CD4-positive, alpha-beta memory T cell (primary cell): ENCODE measurements around the gene EPGN. TPM values are rescaled to one million over a fixed set of nuclear protein-coding genes. Genes with fewer than 3 reads are reported as not detected.

ENCODE experiments used
- CTCF ChIA-PET: fragments of 350-600 bp; sonication (Branson Sonifier 250); formaldehyde crosslinking; loops from one replicate; lab custom pipeline; 2021; ENCODE audit warnings: inconsistent platforms; ENCODE audit not compliant: partially characterized antibody; lab: Charles Lee
- POLR2A ChIA-PET: fragments of 350-600 bp; sonication (Branson Sonifier 250); formaldehyde crosslinking; loops from one replicate; lab custom pipeline; 2021; ENCODE audit not compliant: partially characterized antibody; lab: Charles Lee
- DNase-seq, 5 donors: peaks; one replicate each; pipeline versions ENCODE4 v3.0.0 to v3.0.0-alpha.2; 2020 to 2022; ENCODE audit warnings: mixed read lengths in 1 of 5
- H3K27ac ChIP-seq: one replicate; pipeline ENCODE4 v1.7.0; 2013; ENCODE audit warnings: low read depth, low read length
- H3K27me3 ChIP-seq: 2 replicates; pipeline ENCODE4 v1.7.0; 2013; ENCODE audit warnings: mild to moderate bottlenecking, low read length, moderate library complexity; ENCODE audit not compliant: insufficient read depth
- H3K36me3 ChIP-seq: 2 replicates; pipeline ENCODE4 v1.7.0; 2013; ENCODE audit warnings: mild to moderate bottlenecking, low read length, moderate library complexity; ENCODE audit not compliant: insufficient read depth
- H3K4me1 ChIP-seq: 2 replicates; pipeline ENCODE4 v1.7.0; 2013; ENCODE audit warnings: mild to moderate bottlenecking, low read length, moderate library complexity; ENCODE audit not compliant: insufficient read depth
- H3K4me3 ChIP-seq, 2 donors: one replicate each; pipeline ENCODE4 v1.7.0; 2013; ENCODE audit warnings: low read length in 2 of 2, mild to moderate bottlenecking in 1 of 2
- H3K9me3 ChIP-seq, 2 donors: one replicate each; pipeline ENCODE4 v1.7.0; 2013; ENCODE audit warnings: low read length in 2 of 2, control low read depth in 1 of 2; ENCODE audit not compliant: control insufficient read depth in 1 of 2
- H3K27ac Mint-ChIP-seq, 7 donors: one replicate each; pipeline ENCODE4 v1.8.0; 2020 to 2021; ENCODE audit warnings: mixed read lengths in 7 of 7, mild to moderate bottlenecking in 6 of 7, inconsistent platforms in 3 of 7, moderate library complexity in 3 of 7
- H3K27me3 Mint-ChIP-seq, 2 donors: one replicate each; pipeline ENCODE4 v1.8.0; 2020 to 2021; ENCODE audit warnings: mixed read lengths in 2 of 2
- H3K36me3 Mint-ChIP-seq, 2 donors: one replicate each; pipeline ENCODE4 v1.8.0; 2020 to 2021; ENCODE audit warnings: mixed read lengths in 2 of 2, inconsistent platforms in 1 of 2, mild to moderate bottlenecking in 1 of 2
- H3K4me1 Mint-ChIP-seq, 4 donors: one replicate each; pipeline ENCODE4 v1.8.0; 2020 to 2021; ENCODE audit warnings: mixed read lengths in 4 of 4, mild to moderate bottlenecking in 1 of 4
- H3K4me3 Mint-ChIP-seq, 8 donors: one replicate each; pipeline ENCODE4 v1.8.0; 2020 to 2021; ENCODE audit warnings: mixed read lengths in 8 of 8, mild to moderate bottlenecking in 7 of 8, moderate library complexity in 6 of 8, inconsistent platforms in 3 of 8
- H3K9me3 Mint-ChIP-seq, 8 donors: one replicate each; pipeline ENCODE4 v1.8.0; 2020 to 2021; ENCODE audit warnings: mixed read lengths in 8 of 8, mild to moderate bottlenecking in 5 of 8, inconsistent platforms in 3 of 8, moderate library complexity in 1 of 8
- intact Hi-C: fragments of 100-400 bp; cut with micrococcal nuclease; formaldehyde crosslinking; loops from one replicate; pipeline ENCODE4 v1.15.1; 2023
- polyA plus RNA-seq, 2 donors: library from polyadenylated mRNA; unstranded; fragments of 300-500 nt; fragmentation: Illumina TruSeq; gene quantifications; one replicate each; pipeline ENCODE4 v1.2.3, GENCODE V29; 2021
- total RNA-seq, 2 experiments: library from RNA; stranded (reverse); gene quantifications; one replicate each; pipeline ENCODE4 v1.2.3, GENCODE V29; 2021

EPGN gene
- total and polyA plus RNA-seq, 4 experiments from 2014 or later: 0.96 TPM; not detected in 3

DNA sequence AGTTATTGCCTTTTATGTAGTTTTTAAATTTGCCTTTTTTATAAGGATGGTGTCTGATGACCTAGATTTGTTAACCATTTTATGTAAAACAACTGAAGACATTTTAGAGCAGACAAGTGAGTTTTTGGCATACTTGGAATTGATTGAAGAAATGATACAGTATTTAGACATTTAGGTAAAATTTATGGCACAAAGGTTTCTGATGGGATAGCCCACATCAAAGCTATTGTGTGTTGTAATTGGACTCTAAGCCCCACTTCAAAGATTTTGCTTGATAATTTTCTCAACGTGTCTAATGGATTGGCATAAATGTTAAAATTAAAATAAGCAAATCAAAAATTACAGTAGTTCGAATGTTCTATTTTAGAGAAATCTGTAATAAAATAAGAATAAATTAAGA, 17.6 kb downstream of the EPGN start:
- Histone ChIP-seq H3K27ac (no peak overlapping the region), H3K9me3 (no peaks in the 10 kb centered on the region), H3K4me3 (no peak overlapping the region), H3K36me3 (no peaks in the 10 kb centered on the region), H3K27me3 (no peaks in the 10 kb centered on the region), H3K4me1 (no peaks in the 10 kb centered on the region)
- no peaks in the 10 kb centered on the region for H3K36me3 Mint-ChIP-seq
- POLR2A ChIA-PET: no interaction called here
- peaks cover 0 to 2% (median 0%) of the 10 kb centered on the region in 8 donors for H3K9me3 Mint-ChIP-seq
- H3K27me3 Mint-ChIP-seq: peaks cover 11 to 28% of the 10 kb centered on the region in 2 donors
- CTCF ChIA-PET: no interaction called here
- intact Hi-C loops: no loop called here
- DNase-seq: no peak
- no peak overlapping the region for H3K4me3 Mint-ChIP-seq
- no peaks in the 10 kb centered on the region for H3K4me1 Mint-ChIP-seq
- no peak overlapping the region for H3K27ac Mint-ChIP-seq

DNA sequence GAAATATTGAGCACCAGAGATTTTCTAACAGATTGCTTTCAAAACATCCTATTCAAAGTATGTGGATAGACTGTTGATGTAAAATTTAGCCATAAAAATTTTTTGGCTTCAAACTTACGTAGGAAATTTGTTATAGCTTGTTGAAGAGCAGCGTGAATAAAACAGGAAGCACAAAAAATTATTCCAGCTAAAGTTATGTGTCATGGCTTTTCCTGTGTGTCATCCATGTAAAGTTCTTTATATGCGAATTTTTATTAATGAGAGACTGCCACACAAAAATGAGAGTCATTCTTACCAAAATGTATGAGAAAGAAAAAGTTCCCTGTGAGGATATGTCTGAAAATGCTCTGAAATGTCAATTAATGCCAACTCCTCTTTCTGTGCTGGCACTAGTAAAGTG, 19.5 kb downstream of the EPGN start:
- H3K27me3 Mint-ChIP-seq: peaks cover 9 to 20% of the 10 kb centered on the region in 2 donors
- intact Hi-C loops: no loop called here
- no peak for DNase-seq
- H3K9me3 Mint-ChIP-seq: peaks cover 0 to 2% (median 0%) of the 10 kb centered on the region in 8 donors
- Histone ChIP-seq H3K4me3 (no peak overlapping the region), H3K36me3 (no peaks in the 10 kb centered on the region), H3K9me3 (no peaks in the 10 kb centered on the region), H3K27me3 (no peaks in the 10 kb centered on the region), H3K4me1 (no peaks in the 10 kb centered on the region), H3K27ac (no peak overlapping the region)
- no peak overlapping the region for H3K4me3 Mint-ChIP-seq
- ChIA-PET POLR2A (no interaction called here), CTCF (interaction anchor here (1.6 kb wide), 1 partner anchor 9 kb away, joined by 5 read pairs; no protein-coding TSS in a partner anchor)
- H3K4me1 Mint-ChIP-seq: no peaks in the 10 kb centered on the region
- H3K36me3 Mint-ChIP-seq: no peaks in the 10 kb centered on the region
- H3K27ac Mint-ChIP-seq: no peak overlapping the region

DNA sequence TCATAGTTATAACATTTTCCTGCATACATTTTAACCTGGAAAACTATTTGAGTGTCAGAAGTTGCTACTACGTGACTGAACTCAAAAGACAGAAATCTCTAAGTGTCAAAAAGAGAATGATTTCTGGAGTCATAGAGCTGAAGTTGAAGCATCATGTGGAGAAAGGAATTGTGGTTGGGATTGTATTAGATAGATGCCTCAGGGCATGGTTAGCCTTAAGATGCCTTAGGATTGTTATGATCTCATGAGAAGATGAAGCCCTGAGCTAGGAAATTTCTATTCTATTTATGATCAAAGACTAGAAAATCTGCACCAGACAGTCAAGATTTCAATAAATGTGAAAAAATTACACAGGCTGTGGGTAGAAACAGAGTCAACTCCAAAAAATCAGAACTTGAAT, 20.2 kb downstream of the EPGN start:
- H3K27ac Mint-ChIP-seq: no peak overlapping the region
- H3K36me3 ChIP-seq: no peaks in the 10 kb centered on the region
- no peak overlapping the region for H3K4me3 Mint-ChIP-seq
- H3K27me3 Mint-ChIP-seq: peaks cover 6 to 19% of the 10 kb centered on the region in 2 donors
- POLR2A ChIA-PET: no interaction called here
- no peaks in the 10 kb centered on the region for H3K36me3 Mint-ChIP-seq
- intact Hi-C loops: no loop called here
- no peak overlapping the region for H3K4me3 ChIP-seq
- H3K27me3 ChIP-seq: no peaks in the 10 kb centered on the region
- H3K27ac ChIP-seq: no peak overlapping the region
- H3K9me3 Mint-ChIP-seq: peaks cover 0 to 2% (median 0%) of the 10 kb centered on the region in 8 donors
- no peaks in the 10 kb centered on the region for H3K4me1 ChIP-seq
- H3K4me1 Mint-ChIP-seq: no peaks in the 10 kb centered on the region
- no peak for DNase-seq
- CTCF ChIA-PET: interaction anchor here (1.6 kb wide), 1 partner anchor 10 kb away, joined by 5 read pairs; no protein-coding TSS in a partner anchor
- no peaks in the 10 kb centered on the region for H3K9me3 ChIP-seq

DNA sequence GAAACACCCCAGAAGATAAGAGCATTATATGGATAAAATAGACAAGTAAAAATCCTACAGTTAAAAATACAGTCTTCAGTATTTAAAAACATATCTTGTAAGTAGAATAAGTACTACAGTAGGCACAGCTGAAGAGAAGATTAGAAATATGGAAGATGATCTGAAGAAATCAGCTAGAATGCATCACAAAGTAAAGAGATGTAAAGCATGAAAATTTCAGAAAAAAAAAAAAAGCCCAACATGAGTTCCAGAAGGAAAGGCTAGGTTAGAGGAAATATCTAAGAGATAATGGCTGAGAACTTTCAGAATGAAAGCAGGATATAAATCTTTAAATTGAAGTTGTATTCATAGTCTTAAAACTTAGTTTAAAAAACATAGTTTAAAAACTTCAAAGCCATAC, 21.0 kb downstream of the EPGN start:
- no peaks in the 10 kb centered on the region for H3K27me3 ChIP-seq
- Mint-ChIP-seq H3K27me3 (peaks cover 4 to 13% of the 10 kb centered on the region in 2 donors), H3K4me3 (no peak overlapping the region), H3K27ac (no peak overlapping the region), H3K4me1 (no peaks in the 10 kb centered on the region), H3K36me3 (no peaks in the 10 kb centered on the region), H3K9me3 (peaks cover 0 to 3% (median 0%) of the 10 kb centered on the region in 8 donors)
- H3K27ac ChIP-seq: no peak overlapping the region
- DNase-seq: no peak
- no peaks in the 10 kb centered on the region for H3K9me3 ChIP-seq
- H3K36me3 ChIP-seq: no peaks in the 10 kb centered on the region
- no peaks in the 10 kb centered on the region for H3K4me1 ChIP-seq
- H3K4me3 ChIP-seq: no peak overlapping the region
- POLR2A ChIA-PET: no interaction called here
- intact Hi-C loops: no loop called here
- CTCF ChIA-PET: interaction anchor here (1.6 kb wide), 1 partner anchor 11 kb away, joined by 5 read pairs; no protein-coding TSS in a partner anchor

DNA sequence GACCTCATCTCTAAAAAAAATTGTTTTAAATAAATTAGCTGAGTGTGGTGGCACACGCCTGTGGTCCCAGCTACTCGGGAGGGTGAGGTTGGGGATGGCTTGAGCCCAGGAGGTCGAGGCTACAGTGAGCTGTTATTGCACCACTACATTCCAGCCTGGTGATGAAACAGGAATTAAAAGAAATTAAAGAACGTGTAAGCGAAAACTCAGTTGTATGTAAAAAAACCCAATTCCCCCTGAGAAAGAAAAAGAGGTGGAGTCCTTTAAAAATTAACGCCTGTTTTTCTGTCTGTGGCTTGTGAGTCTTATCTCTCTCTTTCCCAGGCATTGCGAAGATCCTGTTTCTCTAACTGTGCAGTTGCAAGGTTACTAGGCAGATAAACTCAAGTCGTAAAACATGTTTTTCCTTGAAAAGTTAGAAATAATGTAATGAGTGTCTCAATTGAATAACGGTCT, 22.1 kb downstream of the EPGN start:
- Mint-ChIP-seq H3K27me3 (peaks cover 5 to 13% of the 10 kb centered on the region in 2 donors), H3K4me3 (no peak overlapping the region), H3K4me1 (no peaks in the 10 kb centered on the region), H3K9me3 (peaks cover 0 to 4% (median 0%) of the 10 kb centered on the region in 8 donors), H3K27ac (no peak overlapping the region), H3K36me3 (no peaks in the 10 kb centered on the region)
- POLR2A ChIA-PET: no interaction called here
- Histone ChIP-seq H3K4me3 (no peak overlapping the region), H3K9me3 (no peaks in the 10 kb centered on the region), H3K4me1 (no peaks in the 10 kb centered on the region), H3K27ac (no peak overlapping the region), H3K36me3 (no peaks in the 10 kb centered on the region), H3K27me3 (no peaks in the 10 kb centered on the region)
- no peak for DNase-seq
- CTCF ChIA-PET: no interaction called here
- intact Hi-C loops: no loop called here

DNA sequence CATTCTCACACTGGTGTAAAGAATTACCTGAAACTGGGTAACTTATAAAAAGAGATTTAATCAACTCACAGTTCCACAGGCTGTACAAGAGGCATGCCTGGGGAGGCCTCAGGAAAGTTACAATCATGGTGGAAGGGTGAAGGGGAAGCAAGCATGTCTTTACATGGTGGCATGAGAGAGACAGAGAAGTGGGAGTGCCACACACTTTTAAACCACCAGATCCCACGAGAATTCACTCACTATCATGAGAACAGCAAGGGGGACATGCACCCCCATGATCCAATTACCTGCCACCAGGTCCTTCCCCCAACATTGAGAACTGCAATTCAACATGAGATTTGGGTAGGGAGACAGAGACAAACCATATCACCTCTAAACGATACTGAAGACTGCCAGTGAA, 23.0 kb downstream of the EPGN start:
- ChIA-PET CTCF (no interaction called here), POLR2A (no interaction called here)

DNA sequence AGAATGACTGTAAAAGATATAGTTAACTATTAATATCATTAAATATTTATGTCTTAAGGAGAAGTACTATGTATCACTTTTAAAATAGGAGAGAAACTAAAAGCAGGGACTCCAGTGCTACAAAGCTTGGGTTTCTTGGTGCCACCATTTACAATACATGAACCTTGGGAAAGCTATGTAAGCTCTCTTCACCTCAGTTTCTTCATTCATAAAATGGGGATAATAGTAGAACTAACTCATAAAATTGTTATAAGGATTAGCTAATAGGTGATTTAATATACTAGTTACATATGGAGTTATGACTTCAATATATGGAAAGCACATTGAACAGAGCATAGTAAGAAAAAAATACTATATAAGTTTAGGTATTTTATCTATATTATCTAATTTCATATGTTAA, 23.7 kb downstream of the EPGN start:
- no peaks in the 10 kb centered on the region for H3K36me3 ChIP-seq
- Mint-ChIP-seq H3K4me1 (no peaks in the 10 kb centered on the region), H3K36me3 (no peaks in the 10 kb centered on the region), H3K4me3 (no peak overlapping the region), H3K27ac (no peak overlapping the region), H3K9me3 (peaks cover 0 to 4% (median 0%) of the 10 kb centered on the region in 8 donors), H3K27me3 (peaks cover 5 to 13% of the 10 kb centered on the region in 2 donors)
- CTCF ChIA-PET: no interaction called here
- H3K4me1 ChIP-seq: no peaks in the 10 kb centered on the region
- intact Hi-C loops: no loop called here
- DNase-seq: no peak
- no peaks in the 10 kb centered on the region for H3K9me3 ChIP-seq
- H3K27me3 ChIP-seq: no peaks in the 10 kb centered on the region
- no peak overlapping the region for H3K4me3 ChIP-seq
- POLR2A ChIA-PET: no interaction called here
- no peak overlapping the region for H3K27ac ChIP-seq

More for the DNA sequence above, 23.0 kb downstream of the EPGN start:
- Histone ChIP-seq H3K4me3 (no peak overlapping the region), H3K9me3 (no peaks in the 10 kb centered on the region), H3K27ac (no peak overlapping the region), H3K4me1 (no peaks in the 10 kb centered on the region), H3K36me3 (no peaks in the 10 kb centered on the region), H3K27me3 (no peaks in the 10 kb centered on the region)
- no peak overlapping the region for H3K4me3 Mint-ChIP-seq
- no peaks in the 10 kb centered on the region for H3K36me3 Mint-ChIP-seq
- peaks cover 5 to 13% of the 10 kb centered on the region in 2 donors for H3K27me3 Mint-ChIP-seq
- H3K4me1 Mint-ChIP-seq: no peaks in the 10 kb centered on the region
- intact Hi-C loops: no loop called here
- no peak overlapping the region for H3K27ac Mint-ChIP-seq
- DNase-seq: no peak
- H3K9me3 Mint-ChIP-seq: peaks cover 0 to 4% (median 0%) of the 10 kb centered on the region in 8 donors
